Chondrocyte (in vitro differentiated cells): ENCODE results near the gene KIAA0513. TPM values are rescaled to one million over a fixed set of nuclear protein-coding genes. Genes with fewer than 3 reads are reported as not detected.

Source experiments
- DNase-seq: peaks from one replicate; pipeline ENCODE4 v3.0.0; 2021; ENCODE audit warnings: mixed read lengths, low spot score
- H3K27ac Mint-ChIP-seq: one replicate; pipeline ENCODE4 v1.8.0; 2021; ENCODE audit warnings: mild to moderate bottlenecking, moderate library complexity, mixed read lengths; ENCODE audit not compliant: unreplicated experiment
- H3K27me3 Mint-ChIP-seq: 2 replicates; pipeline ENCODE4 v1.8.0; 2021; ENCODE audit warnings: low read depth, mixed read lengths
- H3K36me3 Mint-ChIP-seq: 2 replicates; pipeline ENCODE4 v1.8.0; 2021; ENCODE audit warnings: low read depth, mixed read lengths
- H3K4me1 Mint-ChIP-seq: 2 replicates; pipeline ENCODE4 v1.8.0; 2021; ENCODE audit warnings: low read depth, mild to moderate bottlenecking, mixed read lengths
- H3K4me3 Mint-ChIP-seq: one replicate; pipeline ENCODE4 v1.8.0; 2021; ENCODE audit warnings: mild to moderate bottlenecking, moderate library complexity, mixed read lengths; ENCODE audit not compliant: unreplicated experiment
- H3K9me3 Mint-ChIP-seq: 2 replicates; pipeline ENCODE4 v1.8.0; 2021; ENCODE audit warnings: low read depth, mixed read lengths
- CTCF ChIP-seq: fragments of 200-600 bp; sonication (generic); IDR thresholded peaks from 2 replicates; pipeline ENCODE4 v1.5.0; 2021; ENCODE audit warnings: antibody characterized with exemption, mild to moderate bottlenecking, moderate library complexity
- total RNA-seq: library from RNA; stranded (reverse); gene quantifications from 3 replicates; pipeline ENCODE4 v1.2.1, GENCODE V29; 2021

Gene KIAA0513
- total RNA-seq, 1 donor from 2014 or later = 11.6 TPM

- peaks cover 7% of the 10 kb centered on the region for H3K27me3 Mint-ChIP-seq
- no peak for TF ChIP-seq CTCF
- H3K27ac Mint-ChIP-seq = no peak overlapping the region
- no peak overlapping the region for H3K4me3 Mint-ChIP-seq
- DNase-seq = no peak
- H3K36me3 Mint-ChIP-seq = no peaks in the 10 kb centered on the region
- peaks cover 25% of the 10 kb centered on the region for H3K4me1 Mint-ChIP-seq
- H3K9me3 Mint-ChIP-seq = no peaks in the 10 kb centered on the region
Observed at GRCh38 chr16:85136213-85136701, 108.7 kb downstream of the KIAA0513 start.

- H3K9me3 Mint-ChIP-seq = no peaks in the 10 kb centered on the region
- H3K4me3 Mint-ChIP-seq = no peak overlapping the region
- no peak for TF ChIP-seq CTCF
- H3K36me3 Mint-ChIP-seq = no peaks in the 10 kb centered on the region
- H3K4me1 Mint-ChIP-seq = peaks cover 25% of the 10 kb centered on the region
- DNase-seq = no peak
- peak overlapping the region; percentile 63 for H3K27ac Mint-ChIP-seq
- H3K27me3 Mint-ChIP-seq = peaks cover 7% of the 10 kb centered on the region
Observed at GRCh38 chr16:85136702-85137322, 109.2 kb downstream of the KIAA0513 start.

- peaks cover 7% of the 10 kb centered on the region for H3K27me3 Mint-ChIP-seq
- H3K9me3 Mint-ChIP-seq = no peaks in the 10 kb centered on the region
- peaks cover 25% of the 10 kb centered on the region for H3K4me1 Mint-ChIP-seq
- H3K27ac Mint-ChIP-seq = peak overlapping the region; percentile 45
- DNase-seq = no peak
- H3K4me3 Mint-ChIP-seq = peak overlapping the region; percentile 35
- H3K36me3 Mint-ChIP-seq = no peaks in the 10 kb centered on the region
- no peak for TF ChIP-seq CTCF
Observed at GRCh38 chr16:85137323-85138072, 109.9 kb downstream of the KIAA0513 start.

GRCh38 chr16:85138073-85138824 is 110.7 kb downstream of the KIAA0513 start:
- no peak for DNase-seq
- peak overlapping the region; percentile 45 for H3K27ac Mint-ChIP-seq
- TF ChIP-seq CTCF = no peak
- H3K9me3 Mint-ChIP-seq = no peaks in the 10 kb centered on the region
- H3K27me3 Mint-ChIP-seq = peaks cover 7% of the 10 kb centered on the region
- peaks cover 25% of the 10 kb centered on the region for H3K4me1 Mint-ChIP-seq
- no peaks in the 10 kb centered on the region for H3K36me3 Mint-ChIP-seq
- no peak overlapping the region for H3K4me3 Mint-ChIP-seq
